ENCODE data around the gene ELL3. TPM values are rescaled to one million over a fixed set of nuclear protein-coding genes. Genes with fewer than 3 reads are reported as not detected.

The ELL3 gene
- total and polyA plus RNA-seq, 2 of the 8 experiments (the other 6 are each of a cell fraction or from before 2014, with no cell fraction given) = 9.2 to 13.7 TPM

GRCh38 chr15:43799945-43800285 is 23.1 kb upstream of the ELL3 start, which contains the start of gene SERINC4:
Gene SERINC4 (minus strand): TSS chr15:43800220. CDS start chr15:43799986, 234 bp downstream.
- H3K27ac ChIP-seq (ENCODE audit: low read depth, low read length) = peak within 1 kb of the TSS; percentile 28; the same call in 1 of the 2 replicates
- 0 out of 2 replicates have a peak, but pooled peaks cover 3% of the 10 kb centered on the region for H3K79me1 ChIP-seq (ENCODE audit: low read depth, low read length)
- H4K20me1 ChIP-seq (replicated peaks in 1 of 2; ENCODE audit: control insufficient read depth in 1 of 2, insufficient read depth in 2 of 2, low read length in 2 of 2) = peaks cover 0 to 6% of the 10 kb centered on the region in 2 experiments
- peaks cover 0 to 13% of the 10 kb centered on the region in 2 experiments; a peak in 2 of 4 replicates for H3K79me2 ChIP-seq (ENCODE audit: control insufficient read depth in 1 of 2, insufficient read depth in 2 of 2, low read length in 2 of 2)
- peaks cover 13 to 22% (median 17%) of the 10 kb centered on the region in 4 experiments for H3K4me1 ChIP-seq (replicated peaks in 1 of 4; ENCODE audit: control insufficient read depth in 3 of 4, insufficient read depth in 4 of 4, low read length in 3 of 4)
- H3K23ac ChIP-seq (ENCODE audit: insufficient read length) = no peak within 1 kb of the TSS
- peak within 1 kb of the TSS; percentile 71; the same call in 1 of the 2 replicates for H2BK12ac ChIP-seq (ENCODE audit: low read depth, low read length)
- peaks cover 15 to 60% (median 18%) of the 10 kb centered on the region in 4 experiments; a peak in 7 of 8 replicates for H3K36me3 ChIP-seq (ENCODE audit: control insufficient read depth in 2 of 4, insufficient read depth in 4 of 4, low read length in 3 of 4)
- H3K4me2 ChIP-seq (ENCODE audit: insufficient read depth in 1 of 2, low read depth in 2 of 2, low read length in 2 of 2) = peak within 1 kb of the TSS; percentile 75 to 86
- DNase-seq (ENCODE audit: low read depth in 1 of 2, low spot score in 2 of 2) = no peak
- no peaks in the 10 kb centered on the region for H3K9me3 ChIP-seq (ENCODE audit: insufficient read depth in 2 of 2, low read depth in 1 of 2, low read length in 1 of 2)
- peak within 1 kb of the TSS; percentile 67 to 97 (median 88) for H3K4me3 ChIP-seq (ENCODE audit: extremely low read depth in 1 of 4, insufficient read depth in 2 of 4, low read depth in 3 of 4, low read length in 4 of 4)
- H4K5ac ChIP-seq (ENCODE audit: insufficient read length, low read depth, low read length) = peak within 1 kb of the TSS; percentile 71
- FAIRE-seq = no peak
- H4K8ac ChIP-seq (ENCODE audit: extremely low read depth, insufficient read depth, low read length) = no peak within 1 kb of the TSS
- H2BK15ac ChIP-seq (ENCODE audit: low read length) = peak within 1 kb of the TSS; percentile 31
- H3K14ac ChIP-seq (ENCODE audit: insufficient read length) = no peak within 1 kb of the TSS
- POLR2A ChIA-PET (ENCODE audit: partially characterized antibody) = interaction anchor here (0.9 to 8.9 kb wide), 8 partner anchors 9 to 54 kb away, joined by 7 to 71 read pairs (median 8); partner anchors contain the start of genes ELL3, MFAP1, PDIA3 and WDR76
- H2BK120ac ChIP-seq (replicated peaks; ENCODE audit: low read depth, low read length) = no peak within 1 kb of the TSS
- H2BK5ac ChIP-seq (ENCODE audit: low read depth, low read length) = peak within 1 kb of the TSS; percentile 55
- no peak within 1 kb of the TSS for H2AFZ ChIP-seq (ENCODE audit: low read length)
- H3K27me3 ChIP-seq (replicated peaks in 1 of 4; ENCODE audit: control insufficient read depth in 3 of 4, extremely low read depth in 1 of 4, insufficient read depth in 3 of 4, low read length in 3 of 4) = no peaks in the 10 kb centered on the region
- H3K4ac ChIP-seq (replicated peaks; ENCODE audit: insufficient read length, low read depth, low read length) = peak within 1 kb of the TSS; percentile 55
- WGBS, 2 experiments (ENCODE audit: extremely low coverage in 1 of 2, insufficient coverage in 1 of 2, insufficient read length in 1 of 2, insufficient replicate concordance in 2 of 2, low coverage in 1 of 2, low lambda C conversion rate in 2 of 2, missing lambda C conversion rate in 1 of 2) = 91% methylated on average over 8 of the region's 8 CpGs; no CpG with 5 or more reads in 1 of the 2 experiments
- peak within 1 kb of the TSS; percentile 22 for H4K91ac ChIP-seq (replicated peaks; ENCODE audit: insufficient read length, low read length)
- peak within 1 kb of the TSS; percentile 61 to 84 (median 76) for H3K9ac ChIP-seq (replicated peaks in 1 of 4; ENCODE audit: extremely low read depth in 1 of 4, low read depth in 3 of 4, low read length in 3 of 4)
- no peaks in the 10 kb centered on the region for H3K23me2 ChIP-seq (ENCODE audit: low read depth, low read length)
- H3K18ac ChIP-seq (ENCODE audit: extremely low read depth, low read length) = peak within 1 kb of the TSS; percentile 51
- no peak within 1 kb of the TSS for H2AK5ac ChIP-seq (ENCODE audit: low read depth, low read length)
- CTCF ChIA-PET (ENCODE audit: partially characterized antibody) = interaction anchor here (1.9 kb wide), 1 partner anchor 23 kb away, joined by 5 read pairs; the partner anchor contains the start of gene ELL3
- H3K56ac ChIP-seq (replicated peaks; ENCODE audit: insufficient read length, low read depth, low read length) = peak within 1 kb of the TSS; percentile 39
- peak within 1 kb of the TSS; percentile 28; the same call in 1 of the 2 replicates for H2BK20ac ChIP-seq (ENCODE audit: low read length)
- TF ChIP-seq E2F6 (IDR thresholded peaks at IDR 0.05) (no peak), SP1 (IDR thresholded peaks at IDR 0.05; ENCODE audit: low read depth, low read length) (no peak), SP4 (IDR thresholded peaks at IDR 0.05; ENCODE audit: low read length) (no peak), NANOG (IDR thresholded peaks at IDR 0.05; ENCODE audit: insufficient read depth, low read depth, low read length, poor library complexity, severe bottlenecking) (no peak), GTF2F1 (IDR thresholded peaks at IDR 0.05; ENCODE audit: borderline replicate concordance, low read depth, low read length) (no peak), CTCF (IDR thresholded peaks at IDR 0.05; ENCODE audit: control extremely low read depth in 1 of 3, insufficient read depth in 1 of 3, low read depth in 1 of 3, low read length in 3 of 3) (no peak), USF2 (IDR thresholded peaks at IDR 0.05; ENCODE audit: low read length) (no peak), KDM5A (IDR thresholded peaks at IDR 0.05; ENCODE audit: low read length) (no peak), SUZ12 (IDR thresholded peaks at IDR 0.05; ENCODE audit: low read length) (no peak)
